Parathyroid adenoma (tissue), 2 donors: ENCODE data around the gene CREB3L2.

Experiments used
- H2AFZ ChIP-seq: fragments of 300-600 bp; sonication (generic); one replicate; pipeline ENCODE4 v1.7.0; 2017; ENCODE audit warnings: antibody characterized with exemption, mild to moderate bottlenecking
- H3K27ac ChIP-seq: fragments of 300-600 bp; sonication (generic); one replicate; pipeline ENCODE4 v1.7.0; 2017
- H3K27me3 ChIP-seq: fragments of 300-600 bp; sonication (generic); one replicate; pipeline ENCODE4 v1.7.0; 2017; ENCODE audit warnings: low read length; ENCODE audit not compliant: control insufficient read depth, insufficient read depth
- H3K36me3 ChIP-seq: fragments of 300-600 bp; sonication (generic); one replicate; pipeline ENCODE4 v1.7.0; 2017; ENCODE audit warnings: low read length; ENCODE audit not compliant: control insufficient read depth, insufficient read depth
- H3K4me1 ChIP-seq: fragments of 300-600 bp; sonication (generic); one replicate; pipeline ENCODE4 v1.7.0; 2017; ENCODE audit warnings: control low read depth
- H3K4me2 ChIP-seq: fragments of 300-600 bp; sonication (generic); one replicate; pipeline ENCODE4 v1.7.0; 2017; ENCODE audit warnings: low read length
- H3K4me3 ChIP-seq: fragments of 300-600 bp; sonication (generic); one replicate; pipeline ENCODE4 v1.7.0; 2017; ENCODE audit warnings: low read depth, low read length
- H3K79me2 ChIP-seq: fragments of 300-600 bp; sonication (generic); one replicate; pipeline ENCODE4 v1.7.0; 2017; ENCODE audit warnings: control low read depth
- H3K9ac ChIP-seq: fragments of 300-600 bp; sonication (generic); one replicate; pipeline ENCODE4 v1.7.0; 2017; ENCODE audit warnings: mild to moderate bottlenecking
- H3K9me3 ChIP-seq: fragments of 300-600 bp; sonication (generic); one replicate; pipeline ENCODE4 v1.7.0; 2017; ENCODE audit warnings: low read length; ENCODE audit not compliant: control insufficient read depth
- CTCF ChIP-seq: fragments of 300-600 bp; sonication (generic); IDR thresholded peaks from one replicate; pipeline ENCODE4 v1.7.0; 2017; ENCODE audit warnings: antibody characterized with exemption, mild to moderate bottlenecking
- donor health status: primary hyperparathyroidism.

Gene CREB3L2

GRCh38 chr7:138030679-138031351 is 28.9 kb upstream of the CREB3L2 start:
- H3K27me3 ChIP-seq, result no peaks in the 10 kb centered on the region
- no peak for TF ChIP-seq CTCF
- H3K4me3 ChIP-seq, result no peak overlapping the region
- no peak overlapping the region for H3K4me2 ChIP-seq
- no peaks in the 10 kb centered on the region for H3K79me2 ChIP-seq
- H3K36me3 ChIP-seq, result no peaks in the 10 kb centered on the region
- H3K27ac ChIP-seq, result no peak overlapping the region
- H3K9ac ChIP-seq, result no peak overlapping the region
- H2AFZ ChIP-seq, result no peak overlapping the region
- H3K4me1 ChIP-seq, result no peaks in the 10 kb centered on the region
- H3K9me3 ChIP-seq, result no peaks in the 10 kb centered on the region

DNA sequence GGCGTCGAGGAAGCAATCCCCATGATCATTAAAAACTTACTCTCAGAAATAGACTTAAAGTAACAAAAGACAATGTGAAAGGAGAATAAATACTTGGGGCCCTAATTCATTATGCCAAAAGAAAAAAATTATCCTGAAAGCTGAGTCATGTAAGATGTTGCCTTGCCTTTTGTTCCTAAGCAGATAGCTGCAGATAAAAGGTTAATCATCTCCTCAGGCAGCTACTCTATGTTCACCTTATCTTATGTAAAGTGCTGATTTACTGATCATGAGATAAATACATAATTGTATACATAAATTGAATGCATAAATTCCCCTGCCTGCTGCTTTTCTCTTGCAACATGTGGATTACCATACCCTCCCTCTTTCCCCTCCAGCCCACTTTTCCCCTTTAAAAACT is 28.1 kb upstream of the CREB3L2 start:
- no peak for TF ChIP-seq CTCF
- H3K79me2 ChIP-seq, result no peaks in the 10 kb centered on the region
- H3K4me2 ChIP-seq, result no peak overlapping the region
- no peaks in the 10 kb centered on the region for H3K9me3 ChIP-seq
- no peak overlapping the region for H2AFZ ChIP-seq
- H3K4me3 ChIP-seq, result no peak overlapping the region
- H3K27me3 ChIP-seq, result no peaks in the 10 kb centered on the region
- no peak overlapping the region for H3K27ac ChIP-seq
- no peaks in the 10 kb centered on the region for H3K4me1 ChIP-seq
- H3K36me3 ChIP-seq, result no peaks in the 10 kb centered on the region
- no peak overlapping the region for H3K9ac ChIP-seq

DNA sequence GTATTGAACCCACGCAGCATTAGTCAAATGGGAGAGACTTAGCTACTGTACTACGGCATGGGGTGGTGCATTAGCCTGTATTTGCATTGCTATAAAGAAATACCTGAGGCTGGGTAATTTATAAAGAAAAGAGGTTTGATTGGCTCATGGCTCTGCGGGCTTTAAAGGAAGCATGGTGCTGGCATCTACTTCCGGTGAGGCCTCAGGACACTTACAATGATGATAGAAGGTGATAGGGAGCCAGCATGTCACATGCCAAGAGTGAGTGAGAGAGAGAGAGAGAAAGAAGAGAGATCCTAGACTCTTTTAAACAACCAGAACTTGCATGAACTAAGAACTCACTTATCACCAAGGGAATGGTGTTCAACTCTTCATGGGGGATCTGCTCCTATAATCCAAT is 27.2 kb upstream of the CREB3L2 start:
- H3K4me2 ChIP-seq, result no peak overlapping the region
- no peak for TF ChIP-seq CTCF
- H3K9ac ChIP-seq, result no peak overlapping the region
- no peaks in the 10 kb centered on the region for H3K9me3 ChIP-seq
- no peak overlapping the region for H3K27ac ChIP-seq
- H2AFZ ChIP-seq, result no peak overlapping the region
- H3K36me3 ChIP-seq, result no peaks in the 10 kb centered on the region
- no peaks in the 10 kb centered on the region for H3K79me2 ChIP-seq
- H3K27me3 ChIP-seq, result no peaks in the 10 kb centered on the region
- H3K4me3 ChIP-seq, result no peak overlapping the region
- no peaks in the 10 kb centered on the region for H3K4me1 ChIP-seq

- Histone ChIP-seq H3K4me3 (no peak overlapping the region), H3K9me3 (no peaks in the 10 kb centered on the region), H3K79me2 (no peaks in the 10 kb centered on the region), H3K27ac (no peak overlapping the region), H3K9ac (no peak overlapping the region), H3K27me3 (no peaks in the 10 kb centered on the region), H3K4me1 (no peaks in the 10 kb centered on the region), H3K4me2 (no peak overlapping the region), H2AFZ (no peak overlapping the region), H3K36me3 (no peaks in the 10 kb centered on the region)
- TF ChIP-seq CTCF, result no peak
Measured at GRCh38 chr7:138027100-138027499, 25.2 kb upstream of the CREB3L2 start.
